Adipocyte (in vitro differentiated cells): ENCODE measurements around the gene LRRC43.

Experiments used
- DNase-seq: peaks from one replicate; pipeline ENCODE4 v3.0.0-alpha.2; 2015; ENCODE audit warnings: low read depth
- H3K27me3 ChIP-seq: replicated peaks from 2 replicates; pipeline ENCODE4 v1.7.0; 2013; ENCODE audit warnings: mild to moderate bottlenecking, low read length, moderate library complexity; ENCODE audit not compliant: control insufficient read depth, insufficient read depth
- H3K36me3 ChIP-seq: 2 replicates; pipeline ENCODE4 v1.7.0; 2013; ENCODE audit warnings: low read length, mild to moderate bottlenecking, moderate library complexity; ENCODE audit not compliant: control insufficient read depth, insufficient read depth, severe bottlenecking
- H3K4me1 ChIP-seq: 2 replicates; pipeline ENCODE4 v1.7.0; 2013; ENCODE audit warnings: mild to moderate bottlenecking, low read length, moderate library complexity; ENCODE audit not compliant: control insufficient read depth, insufficient read depth
- H3K4me3 ChIP-seq: 2 replicates; pipeline ENCODE4 v1.7.0; 2013; ENCODE audit warnings: mild to moderate bottlenecking, low read length, moderate library complexity
- H3K9ac ChIP-seq: 2 replicates; pipeline ENCODE4 v1.7.0; 2013; ENCODE audit warnings: mild to moderate bottlenecking, low read length, moderate library complexity
- H3K9me3 ChIP-seq: 2 replicates; pipeline ENCODE4 v1.7.0; 2013; ENCODE audit warnings: mild to moderate bottlenecking, low read length, moderate library complexity; ENCODE audit not compliant: control insufficient read depth

LRRC43 gene

GRCh38 chr12:122141911-122142725 lies 40.8 kb upstream of the LRRC43 start:
- H3K36me3 ChIP-seq: peaks cover 44% of the 10 kb centered on the region

GRCh38 chr12:122142857-122143256 lies 40.1 kb upstream of the LRRC43 start:
- Histone ChIP-seq H3K9me3 (no peaks in the 10 kb centered on the region), H3K9ac (no peak overlapping the region), H3K4me3 (no peak overlapping the region), H3K27me3 (no peaks in the 10 kb centered on the region), H3K4me1 (no peaks in the 10 kb centered on the region), H3K36me3 (peaks cover 44% of the 10 kb centered on the region)
- DNase-seq: no peak

More at GRCh38 chr12:122141911-122142725, 40.8 kb upstream of the LRRC43 start:
- H3K9me3 ChIP-seq: no peaks in the 10 kb centered on the region
- no peaks in the 10 kb centered on the region for H3K27me3 ChIP-seq
- H3K9ac ChIP-seq: no peak overlapping the region
- no peak overlapping the region for H3K4me3 ChIP-seq
- DNase-seq: no peak
- H3K4me1 ChIP-seq: no peaks in the 10 kb centered on the region

- H3K27me3 ChIP-seq: no peaks in the 10 kb centered on the region
- no peak for DNase-seq
- no peak overlapping the region for H3K9ac ChIP-seq
- H3K4me1 ChIP-seq: no peaks in the 10 kb centered on the region
- no peaks in the 10 kb centered on the region for H3K9me3 ChIP-seq
- no peak overlapping the region for H3K4me3 ChIP-seq
- peaks cover 29% of the 10 kb centered on the region for H3K36me3 ChIP-seq
Observed at GRCh38 chr12:122144885-122145284, 38.0 kb upstream of the LRRC43 start.

DNA sequence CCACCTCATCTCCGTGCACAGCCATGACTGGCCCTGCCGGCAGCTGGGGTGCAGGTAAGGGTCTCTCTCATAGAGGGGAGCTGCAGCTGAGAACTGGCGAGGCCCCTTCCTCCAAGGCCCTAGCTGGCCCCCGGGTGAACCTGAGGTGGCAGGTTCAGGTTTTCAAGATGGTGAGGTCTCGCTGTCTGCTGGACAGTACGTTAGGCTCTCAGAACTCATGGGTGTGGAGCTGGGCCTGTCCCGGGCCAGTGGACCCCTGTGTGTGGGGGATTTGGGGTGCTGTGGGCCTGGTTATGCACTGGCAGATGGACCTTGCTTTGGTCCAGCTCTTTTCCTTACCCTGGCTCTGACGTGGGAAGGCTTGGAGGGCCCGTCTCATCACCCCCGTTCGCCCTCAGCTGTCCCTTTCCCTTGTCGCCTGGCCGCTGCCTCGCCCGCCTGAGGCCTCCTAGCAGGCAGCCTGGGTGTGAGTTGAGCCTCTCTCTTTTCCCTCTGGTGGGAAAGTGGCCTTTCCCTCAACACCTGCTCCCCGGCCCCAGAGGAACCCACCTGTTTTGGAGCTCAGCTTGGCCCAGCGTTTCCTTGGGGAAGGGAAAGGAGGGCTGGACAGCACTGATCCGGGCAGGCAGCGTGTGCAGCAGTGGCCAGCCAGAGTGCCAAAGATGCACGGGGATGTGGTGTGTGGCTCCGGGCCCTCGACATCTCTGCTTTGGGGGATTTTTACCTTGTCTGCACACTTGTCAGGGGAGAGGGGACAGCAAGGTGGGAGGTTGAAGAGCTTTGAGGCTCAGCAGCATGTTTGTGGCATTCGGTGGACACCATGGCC lies 37.2 kb upstream of the LRRC43 start:
- Histone ChIP-seq H3K27me3 (no peaks in the 10 kb centered on the region), H3K9ac (no peak overlapping the region), H3K9me3 (no peaks in the 10 kb centered on the region), H3K36me3 (peaks cover 26% of the 10 kb centered on the region), H3K4me1 (no peaks in the 10 kb centered on the region), H3K4me3 (no peak overlapping the region)
- DNase-seq: no peak

DNA sequence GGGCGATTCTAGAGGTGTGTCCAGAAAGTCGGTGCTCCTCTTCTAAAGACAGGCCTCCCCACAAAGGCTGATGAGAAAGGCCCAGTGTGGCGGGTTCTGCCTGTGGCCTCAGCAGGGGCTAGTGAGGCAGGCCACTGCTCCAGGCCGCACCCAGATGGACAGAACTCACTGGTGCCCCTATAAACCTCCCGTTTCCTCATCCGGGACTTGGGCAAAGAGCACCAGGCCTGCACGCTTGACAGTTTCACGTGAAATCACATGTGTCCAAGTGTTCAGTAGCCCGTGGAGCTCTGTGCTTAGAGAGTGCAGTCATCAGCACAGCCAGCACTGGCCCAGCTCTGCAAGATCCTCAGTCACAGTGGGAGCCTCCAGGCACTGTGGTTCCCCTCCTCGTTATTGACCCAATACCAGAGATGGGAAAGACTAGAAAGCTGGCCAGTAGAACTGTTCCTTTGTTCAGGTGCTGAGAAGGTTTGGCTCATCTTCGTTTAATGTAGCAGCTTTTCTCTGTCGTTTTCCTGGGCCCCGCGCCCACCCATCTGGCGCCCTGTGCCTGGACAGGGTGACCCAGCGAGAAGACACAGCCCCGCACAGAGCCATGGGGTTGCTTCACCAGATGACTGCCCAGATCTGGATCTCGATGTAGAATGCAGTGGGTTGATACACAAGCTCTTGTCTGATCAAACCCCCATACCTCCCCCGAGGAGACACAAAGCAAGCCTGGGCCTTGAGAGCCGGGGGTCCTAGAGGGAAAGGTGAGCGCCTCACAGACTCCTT lies 35.2 kb upstream of the LRRC43 start:
- peaks cover 7% of the 10 kb centered on the region for H3K36me3 ChIP-seq
- H3K4me3 ChIP-seq: no peak overlapping the region
- no peaks in the 10 kb centered on the region for H3K4me1 ChIP-seq
- H3K9ac ChIP-seq: no peak overlapping the region
- no peak for DNase-seq
- no peaks in the 10 kb centered on the region for H3K9me3 ChIP-seq
- H3K27me3 ChIP-seq: no peaks in the 10 kb centered on the region

GRCh38 chr12:122148657-122149056 lies 34.3 kb upstream of the LRRC43 start:
- H3K9me3 ChIP-seq: no peaks in the 10 kb centered on the region
- no peak overlapping the region for H3K9ac ChIP-seq
- no peak for DNase-seq
- H3K27me3 ChIP-seq: no peaks in the 10 kb centered on the region
- H3K4me3 ChIP-seq: no peak overlapping the region
- H3K4me1 ChIP-seq: no peaks in the 10 kb centered on the region
- H3K36me3 ChIP-seq: no peaks in the 10 kb centered on the region

- no peaks in the 10 kb centered on the region for H3K4me1 ChIP-seq
- H3K27me3 ChIP-seq: no peaks in the 10 kb centered on the region
- H3K9me3 ChIP-seq: no peaks in the 10 kb centered on the region
- DNase-seq: no peak
- no peak overlapping the region for H3K9ac ChIP-seq
- no peak overlapping the region for H3K4me3 ChIP-seq
- H3K36me3 ChIP-seq: no peaks in the 10 kb centered on the region
Observed at GRCh38 chr12:122150127-122150681, 32.7 kb upstream of the LRRC43 start.

- H3K4me3 ChIP-seq: no peak overlapping the region
- no peak overlapping the region for H3K9ac ChIP-seq
- DNase-seq: no peak
- H3K9me3 ChIP-seq: no peaks in the 10 kb centered on the region
- H3K27me3 ChIP-seq: no peaks in the 10 kb centered on the region
- H3K36me3 ChIP-seq: no peaks in the 10 kb centered on the region
- no peaks in the 10 kb centered on the region for H3K4me1 ChIP-seq
Observed at GRCh38 chr12:122152754-122153153, 30.2 kb upstream of the LRRC43 start.

DNA sequence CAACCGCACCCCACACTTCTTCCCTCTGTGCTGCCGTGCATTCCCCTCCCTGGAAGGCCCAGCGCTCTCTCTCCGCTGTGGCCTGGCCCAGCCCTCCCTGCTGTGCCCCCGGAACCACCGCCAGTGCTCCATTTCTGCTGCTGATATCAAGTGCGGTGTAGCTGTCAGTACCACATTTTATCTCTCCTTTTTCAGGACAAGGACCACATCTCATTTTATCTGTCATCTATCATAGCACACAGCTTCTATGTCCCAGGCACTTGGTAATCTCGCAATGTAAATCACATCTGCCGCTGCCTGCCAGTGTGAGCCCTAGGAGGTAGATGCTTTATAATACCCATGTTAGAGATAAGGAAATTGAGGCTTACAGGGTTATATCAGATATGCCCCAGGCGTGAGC lies 27.2 kb upstream of the LRRC43 start:
- no peaks in the 10 kb centered on the region for H3K36me3 ChIP-seq
- H3K27me3 ChIP-seq: no peaks in the 10 kb centered on the region
- H3K4me1 ChIP-seq: no peaks in the 10 kb centered on the region
- H3K9me3 ChIP-seq: no peaks in the 10 kb centered on the region
- no peak for DNase-seq
- H3K4me3 ChIP-seq: no peak overlapping the region
- H3K9ac ChIP-seq: no peak overlapping the region

DNA sequence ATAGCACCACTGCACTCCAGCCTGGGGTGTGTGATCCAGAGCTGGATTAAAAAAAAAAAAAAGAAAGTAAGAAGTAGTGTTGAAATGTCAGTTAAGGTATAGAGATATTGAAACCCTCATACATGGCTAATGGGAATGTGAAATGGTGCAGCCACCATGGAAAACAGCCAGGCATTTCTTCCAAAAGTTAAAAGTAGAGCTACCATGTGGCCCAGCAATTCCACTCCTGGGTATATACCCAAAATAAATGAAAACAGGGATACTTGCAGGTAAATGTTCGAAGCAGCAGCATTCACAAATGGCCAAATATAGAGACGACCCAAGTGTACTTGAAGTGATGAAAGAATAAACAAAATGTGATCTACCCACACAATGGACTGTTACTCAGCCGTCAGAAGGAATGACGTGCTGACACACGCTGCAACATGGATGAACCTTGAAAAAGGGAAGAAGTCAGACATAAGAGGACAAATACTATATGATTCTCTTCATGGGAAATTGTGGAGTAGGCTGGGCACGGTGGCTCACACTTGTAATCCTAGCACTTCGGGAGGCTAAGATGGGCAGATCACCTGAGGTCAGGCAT lies 24.1 kb upstream of the LRRC43 start:
- Histone ChIP-seq H3K4me1 (no peaks in the 10 kb centered on the region), H3K9me3 (no peaks in the 10 kb centered on the region), H3K4me3 (no peak overlapping the region), H3K27me3 (no peaks in the 10 kb centered on the region), H3K9ac (no peak overlapping the region), H3K36me3 (no peaks in the 10 kb centered on the region)
- DNase-seq: no peak
